T-helper 1 cell (primary cell): ENCODE data around the gene MED20.
A peak's percentile ranks its signal among the peaks of the same experiment; 100 is the strongest.

ENCODE experiments used
- DNase-seq, 5 donors: peaks; one replicate each; pipeline ENCODE4 v3.0.0-alpha.2; 2012 to 2020

Gene MED20

DNA sequence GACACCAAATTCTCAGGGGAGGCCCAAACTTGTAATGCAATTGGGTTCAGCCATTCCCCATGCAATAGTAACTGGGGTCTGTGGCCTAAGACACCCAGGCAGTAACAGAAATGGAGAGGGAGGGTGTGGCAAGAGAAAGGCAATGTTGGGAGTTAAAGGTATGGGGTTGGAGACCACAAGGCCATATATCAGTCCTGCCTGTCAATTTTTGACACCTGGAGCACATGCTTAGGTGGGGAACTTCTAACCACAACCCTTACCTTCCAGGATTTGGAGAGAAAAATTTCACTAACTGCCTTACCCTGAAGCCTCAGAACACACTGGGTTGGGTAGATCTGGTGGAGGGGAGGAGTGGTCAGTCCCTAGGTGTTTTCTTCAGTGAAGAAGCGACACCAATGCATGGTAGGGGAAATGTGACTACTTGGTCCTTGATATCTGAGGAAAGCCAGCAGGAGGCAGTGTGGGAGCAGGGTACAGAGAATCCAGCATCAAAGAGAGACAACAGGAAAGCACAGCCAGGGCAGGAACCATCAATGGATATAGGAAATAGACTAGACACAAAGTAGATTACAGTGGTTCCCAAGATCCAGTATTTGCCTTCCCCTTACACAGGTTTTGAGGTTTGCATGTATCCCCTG, 18.9 kb downstream of the MED20 start:
- DNase-seq: peak; percentile 17 to 63 (median 41)

GRCh38 chr6:41900861-41901260, 20.1 kb downstream of the MED20 start:
- no peak for DNase-seq

- no peak for DNase-seq
These were observed 24.7 kb downstream of the MED20 start for GRCh38 chr6:41896281-41896680.

- peak; percentile 83 to 90 (median 89) for DNase-seq
These were observed 25.4 kb downstream of the MED20 start, which contains the start of gene USP49 for GRCh38 chr6:41895300-41896233. USP49 (minus strand) TSS chr6:41895375; CDS start chr6:41806983, 88,392 bp downstream.

- DNase-seq: peak in 1 of 5 donors; percentile 3
These were observed 26.3 kb downstream of the MED20 start for GRCh38 chr6:41894366-41895299.

GRCh38 chr6:41892921-41893564, 27.9 kb downstream of the MED20 start:
- DNase-seq: no peak

GRCh38 chr6:41887331-41887751, 33.6 kb downstream of the MED20 start:
- DNase-seq: no peak

DNA sequence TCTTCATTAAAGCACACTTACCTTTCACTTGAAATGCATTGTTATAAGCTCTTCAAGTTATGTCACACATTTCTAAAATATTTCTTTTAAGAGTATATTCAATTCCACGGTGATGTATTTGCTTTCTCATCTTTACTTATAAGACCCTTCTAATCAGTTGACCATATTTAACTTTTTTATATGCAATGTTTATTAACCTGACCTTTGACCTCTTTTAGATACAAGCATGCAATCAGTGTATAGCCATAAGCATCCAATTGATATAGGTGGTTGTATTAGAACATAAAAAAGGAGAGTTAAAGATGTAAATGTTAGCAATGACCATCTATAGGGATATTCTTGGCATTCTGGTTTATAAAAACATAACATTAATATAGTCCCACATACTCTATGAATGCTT, 35.0 kb downstream of the MED20 start:
- DNase-seq: no peak

GRCh38 chr6:41884957-41885356, 36.0 kb downstream of the MED20 start:
- no peak for DNase-seq

GRCh38 chr6:41881506-41881905, 39.4 kb downstream of the MED20 start:
- DNase-seq: no peak

GRCh38 chr6:41878961-41879405, 42.0 kb downstream of the MED20 start:
- DNase-seq: no peak

DNA sequence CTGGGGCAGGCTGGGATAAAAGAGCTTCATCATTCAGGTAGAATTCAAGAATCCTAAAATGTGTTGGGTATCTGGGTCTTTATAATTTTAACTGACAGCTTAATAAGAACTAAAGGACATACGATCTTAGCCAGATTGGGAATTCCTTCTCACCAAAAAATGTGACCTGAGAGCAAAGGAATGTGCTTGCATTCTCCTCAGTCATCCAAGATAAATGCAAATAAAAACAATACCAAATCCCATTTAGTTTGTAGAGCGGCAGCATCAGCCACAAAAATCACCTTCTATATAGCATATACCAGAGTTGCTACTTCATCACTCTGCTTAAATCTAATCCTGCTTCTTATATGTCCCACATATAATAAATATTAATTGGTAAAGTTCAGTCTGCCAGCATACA, 42.7 kb downstream of the MED20 start:
- DNase-seq: no peak

DNA sequence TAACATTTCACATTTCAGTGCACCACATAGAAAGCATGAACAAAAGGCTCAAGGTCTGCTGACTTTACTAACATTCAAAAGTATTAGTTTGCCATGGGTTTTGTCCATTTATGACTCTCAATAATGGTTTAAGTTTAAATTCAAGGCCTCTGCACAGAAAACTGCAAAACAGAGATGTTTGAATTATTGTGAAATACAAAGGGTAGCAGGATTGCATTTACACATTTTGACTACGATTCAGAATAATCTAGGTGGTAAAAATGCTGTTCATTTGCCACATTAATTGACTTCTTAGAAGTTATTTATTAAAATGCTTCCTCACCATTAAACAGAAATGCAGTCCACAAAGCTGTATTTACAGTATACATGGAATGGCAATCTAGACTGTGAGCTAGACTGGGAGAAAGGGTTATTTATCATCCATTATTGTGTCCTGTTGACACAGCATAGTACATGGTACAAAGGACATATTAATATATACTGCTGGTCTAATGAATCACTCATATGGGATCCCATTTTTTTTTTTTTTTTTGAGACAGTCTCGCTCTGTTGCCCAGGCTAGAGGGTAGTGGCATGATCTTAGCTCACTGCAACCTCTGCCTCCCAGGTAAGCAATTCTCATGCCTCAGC, 43.8 kb downstream of the MED20 start:
- no peak for DNase-seq

DNA sequence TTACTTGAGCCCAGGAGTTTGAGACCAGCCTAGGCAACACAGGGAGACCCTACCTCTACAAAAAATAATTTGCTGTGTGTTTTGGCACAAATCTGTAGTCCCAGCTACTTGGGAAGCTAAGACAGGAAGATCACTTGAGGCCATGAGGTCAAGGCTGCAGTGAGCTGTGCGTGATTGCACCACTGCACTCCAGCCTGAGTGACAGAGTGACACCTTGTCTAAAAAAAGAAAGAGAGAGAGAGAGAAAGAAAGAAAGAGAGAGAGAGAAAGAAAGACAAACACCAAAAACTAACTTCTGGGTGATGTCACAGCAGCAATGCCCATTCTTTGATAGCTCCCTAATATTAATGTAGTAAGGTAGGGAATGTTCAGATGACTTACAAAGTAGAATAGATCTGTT, 46.2 kb downstream of the MED20 start:
- DNase-seq: no peak

GRCh38 chr6:41872147-41872546, 48.8 kb downstream of the MED20 start:
- DNase-seq: no peak

GRCh38 chr6:41871691-41872090, 49.2 kb downstream of the MED20 start:
- no peak for DNase-seq

DNA sequence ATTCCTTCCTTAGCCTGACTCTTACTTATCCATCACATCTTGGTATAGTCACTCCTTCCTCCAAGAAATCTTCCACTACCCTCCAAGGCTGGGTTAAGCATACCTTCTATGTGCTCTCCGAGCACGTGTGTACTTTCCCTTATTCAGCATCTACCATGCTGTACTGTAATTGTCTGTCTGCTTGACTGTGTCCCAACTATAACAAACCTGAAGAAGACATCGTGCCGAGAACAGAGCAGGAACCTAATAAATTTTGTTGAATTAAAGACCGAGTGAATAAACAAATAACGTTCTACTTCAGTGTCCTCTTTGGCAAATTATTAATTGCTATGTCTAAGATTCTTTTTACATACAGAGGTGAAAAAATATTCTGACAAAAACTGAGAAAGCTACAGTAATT, 61.6 kb downstream of the MED20 start:
- no peak for DNase-seq

DNA sequence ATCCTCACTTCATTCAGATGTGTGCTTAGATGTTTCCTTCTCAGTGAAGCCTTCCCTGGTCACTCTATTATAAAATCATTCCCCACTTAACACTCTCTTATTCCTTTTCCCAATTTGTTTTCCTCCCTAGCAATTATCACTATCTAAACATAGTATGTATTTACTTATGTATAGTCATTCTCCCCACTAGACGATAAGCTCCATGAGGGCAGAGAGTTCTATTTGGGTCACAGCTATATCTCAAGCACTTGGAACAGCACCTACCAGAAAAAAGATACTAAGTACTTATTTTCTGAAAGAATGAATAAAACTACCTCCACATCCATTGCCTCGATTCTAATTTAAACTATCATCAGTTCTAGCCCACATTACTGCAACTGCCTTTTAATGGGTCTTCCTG, 62.2 kb downstream of the MED20 start:
- DNase-seq: no peak
